PFSK-1 (cell line): ENCODE data around the gene PPP2R2D.

ENCODE experiments used
- FOXP2 ChIP-seq: optimal IDR thresholded peaks from 2 replicates; pipeline ENCODE3; 2011; ENCODE audit warnings: borderline replicate concordance, control low read depth, inconsistent platforms; ENCODE audit not compliant: insufficient read depth; ENCODE audit errors: extremely low read length, extremely low read depth
- POLR2AphosphoS5 ChIP-seq: IDR thresholded peaks from 2 replicates; pipeline ENCODE4 v1.6.1; 2012; ENCODE audit warnings: low read depth, mild to moderate bottlenecking, control low read depth, low read length, moderate library complexity
- SIN3A ChIP-seq: IDR thresholded peaks from 2 replicates; pipeline ENCODE4 v1.6.1; 2012; ENCODE audit warnings: mild to moderate bottlenecking, low read length, moderate library complexity, borderline replicate concordance; ENCODE audit not compliant: insufficient read depth
- TAF1 ChIP-seq: IDR thresholded peaks from 2 replicates; pipeline ENCODE4 v1.6.1; 2012; ENCODE audit warnings: low read length, control low read depth, borderline replicate concordance; ENCODE audit not compliant: insufficient read depth
- TF ChIP-seq, protein P1 (sequence below), 2 experiments: IDR thresholded peaks; 2 replicates each; pipeline versions ENCODE4 v1.6.1 to v1.8.0; 2011 to 2012; ENCODE audit warnings: low read depth in 2 of 2, low read length in 2 of 2, control low read depth in 1 of 2, inconsistent platforms in 1 of 2, mild to moderate bottlenecking in 1 of 2, moderate library complexity in 1 of 2; ENCODE audit not compliant: insufficient read depth in 1 of 2

PPP2R2D gene

DNA sequence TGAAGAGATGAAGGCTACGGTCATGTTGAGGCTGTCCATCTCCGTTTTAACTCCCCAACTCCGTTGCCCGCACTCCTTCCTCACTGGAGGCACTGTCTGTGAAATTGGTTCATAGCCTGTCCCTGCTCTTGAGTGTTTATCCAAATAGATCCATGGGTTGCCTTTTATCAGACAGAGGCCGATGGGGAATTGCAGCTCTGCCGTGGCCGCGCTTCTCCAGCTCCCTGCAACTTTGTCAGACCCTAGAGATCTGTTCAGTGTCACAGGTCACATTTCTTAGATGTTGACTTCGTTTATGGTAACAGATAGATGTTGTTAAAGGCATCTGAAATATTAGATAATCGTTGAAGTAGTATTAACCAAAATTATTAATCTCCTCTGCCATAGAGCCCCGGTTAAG, 14.7 kb downstream of the PPP2R2D start:
- TF ChIP-seq FOXP2 (no peak), TAF1 (no peak), SIN3A (no peak), POLR2AphosphoS5 (no peak)
- TF ChIP-seq, protein P1, sequence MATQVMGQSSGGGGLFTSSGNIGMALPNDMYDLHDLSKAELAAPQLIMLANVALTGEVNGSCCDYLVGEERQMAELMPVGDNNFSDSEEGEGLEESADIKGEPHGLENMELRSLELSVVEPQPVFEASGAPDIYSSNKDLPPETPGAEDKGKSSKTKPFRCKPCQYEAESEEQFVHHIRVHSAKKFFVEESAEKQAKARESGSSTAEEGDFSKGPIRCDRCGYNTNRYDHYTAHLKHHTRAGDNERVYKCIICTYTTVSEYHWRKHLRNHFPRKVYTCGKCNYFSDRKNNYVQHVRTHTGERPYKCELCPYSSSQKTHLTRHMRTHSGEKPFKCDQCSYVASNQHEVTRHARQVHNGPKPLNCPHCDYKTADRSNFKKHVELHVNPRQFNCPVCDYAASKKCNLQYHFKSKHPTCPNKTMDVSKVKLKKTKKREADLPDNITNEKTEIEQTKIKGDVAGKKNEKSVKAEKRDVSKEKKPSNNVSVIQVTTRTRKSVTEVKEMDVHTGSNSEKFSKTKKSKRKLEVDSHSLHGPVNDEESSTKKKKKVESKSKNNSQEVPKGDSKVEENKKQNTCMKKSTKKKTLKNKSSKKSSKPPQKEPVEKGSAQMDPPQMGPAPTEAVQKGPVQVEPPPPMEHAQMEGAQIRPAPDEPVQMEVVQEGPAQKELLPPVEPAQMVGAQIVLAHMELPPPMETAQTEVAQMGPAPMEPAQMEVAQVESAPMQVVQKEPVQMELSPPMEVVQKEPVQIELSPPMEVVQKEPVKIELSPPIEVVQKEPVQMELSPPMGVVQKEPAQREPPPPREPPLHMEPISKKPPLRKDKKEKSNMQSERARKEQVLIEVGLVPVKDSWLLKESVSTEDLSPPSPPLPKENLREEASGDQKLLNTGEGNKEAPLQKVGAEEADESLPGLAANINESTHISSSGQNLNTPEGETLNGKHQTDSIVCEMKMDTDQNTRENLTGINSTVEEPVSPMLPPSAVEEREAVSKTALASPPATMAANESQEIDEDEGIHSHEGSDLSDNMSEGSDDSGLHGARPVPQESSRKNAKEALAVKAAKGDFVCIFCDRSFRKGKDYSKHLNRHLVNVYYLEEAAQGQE (IDR thresholded peaks at IDR 0.05; ENCODE audit: insufficient read depth in 1 of 2, low read depth in 2 of 2, low read length in 2 of 2), result no peak

DNA sequence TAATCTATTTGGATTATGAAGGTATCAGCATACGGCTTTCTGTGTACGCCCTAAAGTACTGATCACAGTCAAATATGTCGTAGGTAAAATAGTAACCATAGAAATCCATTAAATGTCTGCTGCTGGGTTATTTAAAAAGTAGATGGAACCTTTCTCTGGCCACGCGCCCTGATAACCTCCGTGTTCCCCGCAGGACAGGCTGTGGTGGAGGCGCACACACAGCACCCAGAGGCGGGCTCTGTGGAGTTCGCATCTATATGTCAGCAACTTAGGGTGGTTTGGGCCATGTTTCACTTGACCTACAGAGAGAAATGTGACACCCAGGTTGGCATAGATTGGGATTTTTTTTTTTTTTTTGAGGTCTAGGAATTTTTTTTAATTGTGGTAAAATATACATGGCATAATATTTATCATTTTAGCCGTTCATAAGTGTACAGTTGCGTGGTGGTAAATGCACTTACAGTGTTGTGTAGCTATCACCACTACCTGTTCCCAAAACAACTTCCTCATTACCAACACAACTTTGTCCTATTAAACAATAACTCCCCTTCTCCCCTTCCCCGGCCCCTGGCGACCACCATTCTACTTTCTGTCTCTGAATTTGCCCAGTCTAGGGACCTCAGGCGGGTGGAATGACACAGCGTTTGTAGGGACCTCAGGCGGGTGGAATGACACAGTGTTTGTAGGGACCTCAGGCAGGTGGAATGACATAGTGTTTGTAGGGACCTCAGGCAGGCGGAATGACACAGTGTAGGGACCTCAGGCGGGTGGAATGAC, 15.4 kb downstream of the PPP2R2D start:
- no peak for TF ChIP-seq FOXP2
- TF ChIP-seq, protein P1 (IDR thresholded peaks at IDR 0.05; ENCODE audit: insufficient read depth in 1 of 2, low read depth in 2 of 2, low read length in 2 of 2), result no peak
- TF ChIP-seq TAF1, result no peak
- TF ChIP-seq POLR2AphosphoS5, result no peak
- TF ChIP-seq SIN3A, result no peak

DNA sequence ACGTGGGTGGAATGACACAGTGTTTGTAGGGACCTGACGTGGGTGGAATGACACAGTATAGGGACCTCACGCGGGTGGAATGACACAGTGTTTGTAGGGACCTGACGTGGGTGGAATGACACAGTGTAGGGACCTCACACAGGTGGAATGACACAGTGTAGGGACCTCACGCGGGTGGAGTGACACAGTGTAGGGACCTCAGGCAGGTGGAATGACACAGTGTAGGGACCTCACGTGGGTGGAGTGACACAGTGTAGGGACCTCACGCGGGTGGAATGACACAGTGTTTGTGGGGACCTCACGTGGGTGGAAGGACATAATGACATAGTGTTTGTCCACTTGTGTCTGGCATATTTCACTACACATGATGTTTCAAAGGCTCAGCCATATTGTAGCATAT, 19.3 kb downstream of the PPP2R2D start:
- no peak for TF ChIP-seq SIN3A
- TF ChIP-seq, protein P1 (IDR thresholded peaks at IDR 0.05; ENCODE audit: insufficient read depth in 1 of 2, low read depth in 2 of 2, low read length in 2 of 2), result no peak
- TF ChIP-seq FOXP2, result no peak
- no peak for TF ChIP-seq TAF1
- TF ChIP-seq POLR2AphosphoS5, result no peak

DNA sequence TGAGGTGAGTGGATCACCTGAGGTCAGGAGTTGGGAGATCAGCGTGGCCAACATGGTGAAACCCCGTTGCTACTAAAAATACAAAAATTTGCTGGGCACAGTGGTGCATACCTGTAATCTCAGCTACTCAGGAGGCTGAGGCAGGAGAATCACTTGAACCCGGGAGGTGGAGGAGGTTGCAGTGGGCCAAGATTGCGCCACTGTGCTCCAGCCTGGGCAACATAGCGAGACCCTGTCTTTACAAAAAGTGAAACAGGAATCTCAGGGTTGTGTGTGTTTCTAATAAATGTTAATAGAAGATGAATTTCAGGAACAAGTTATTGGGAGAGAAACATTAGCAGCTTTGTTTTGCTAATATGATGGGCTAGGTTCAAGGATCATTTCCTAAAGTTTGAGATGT, 19.9 kb downstream of the PPP2R2D start:
- no peak for TF ChIP-seq TAF1
- TF ChIP-seq, protein P1 (IDR thresholded peaks at IDR 0.05; ENCODE audit: insufficient read depth in 1 of 2, low read depth in 2 of 2, low read length in 2 of 2), result no peak
- TF ChIP-seq FOXP2, result no peak
- no peak for TF ChIP-seq POLR2AphosphoS5
- no peak for TF ChIP-seq SIN3A

DNA sequence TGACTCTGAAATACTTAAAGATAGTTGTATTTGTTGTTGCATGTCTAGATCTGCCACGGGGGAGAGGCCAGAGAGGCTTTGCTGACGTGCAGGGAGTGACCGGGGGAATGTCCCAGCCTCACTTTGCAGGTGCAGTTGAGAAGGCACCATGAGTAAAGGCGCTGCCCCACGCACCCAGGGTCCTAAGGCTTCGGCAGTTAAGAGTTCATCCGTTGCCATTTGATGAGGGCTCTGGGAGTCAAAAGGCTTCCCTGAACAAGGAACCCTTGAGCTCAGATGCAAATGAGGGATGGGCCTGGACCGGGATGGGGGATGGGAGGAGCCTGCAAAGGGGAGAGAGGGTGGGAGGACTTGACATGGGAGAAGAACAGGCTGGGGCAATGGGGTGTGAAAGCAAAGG, 20.4 kb downstream of the PPP2R2D start:
- TF ChIP-seq TAF1 (no peak), SIN3A (no peak), POLR2AphosphoS5 (no peak), FOXP2 (no peak)
- TF ChIP-seq, protein P1 (IDR thresholded peaks at IDR 0.05; ENCODE audit: insufficient read depth in 1 of 2, low read depth in 2 of 2, low read length in 2 of 2), result no peak
